Measurements from ENCODE around the gene CALM3. TPM values are rescaled to one million over a fixed set of nuclear protein-coding genes. Genes with fewer than 3 reads are reported as not detected.

Gene CALM3
- polyA plus RNA-seq, 1 of the 3 experiments (the other 2 are of a cell fraction): 495 TPM

- peaks cover 2% of the 10 kb centered on the region; the same call in 1 of the 2 replicates for H4K20me1 ChIP-seq (ENCODE audit: insufficient read depth)
- peak; percentile 10 for DNase-seq
- POLR2A ChIA-PET: interaction anchor here (1.0 to 2.0 kb wide), 5 partner anchors 9 to 105 kb away, joined by 3 to 7 read pairs (median 5); partner anchors contain the start of gene CALM3
- H2AFZ ChIP-seq (ENCODE audit: low read depth): no peak overlapping the region
- TF ChIP-seq USF2 (IDR thresholded peaks at IDR 0.05; ENCODE audit: borderline replicate concordance, low read depth, low read length): no peak
- TF ChIP-seq USF1 (IDR thresholded peaks at IDR 0.05; ENCODE audit: borderline replicate concordance, low read depth): no peak
- 0 out of 2 replicates have a peak, but pooled peaks have one; percentile 26 for TF ChIP-seq SIN3A (IDR thresholded peaks at IDR 0.05; ENCODE audit: borderline replicate concordance, low read depth, low read length)
- TF ChIP-seq JUND (IDR thresholded peaks at IDR 0.05): no peak
- no peak for TF ChIP-seq SMC3 (IDR thresholded peaks at IDR 0.05; ENCODE audit: low read depth, low read length)
- TF ChIP-seq POLR2AphosphoS5 (IDR thresholded peaks at IDR 0.05; ENCODE audit: low read depth, low read length): 0 out of 2 replicates have a peak, but pooled peaks have one; percentile 5
- no peak for TF ChIP-seq PBX3 (IDR thresholded peaks at IDR 0.05)
- no peak for TF ChIP-seq FOSL2 (IDR thresholded peaks at IDR 0.05; ENCODE audit: borderline replicate concordance, low read depth)
- no peak for TF ChIP-seq TCF12 (IDR thresholded peaks at IDR 0.05)
- TF ChIP-seq RXRA (IDR thresholded peaks at IDR 0.05; ENCODE audit: borderline replicate concordance, low read depth): no peak
- no peak for TF ChIP-seq CTCF (IDR thresholded peaks at IDR 0.05)
- H3K9ac ChIP-seq: no peak overlapping the region
- CTCF ChIA-PET: interaction anchor here (0.7 to 23.7 kb wide), 10 partner anchors 9 to 137 kb away, joined by 3 to 471 read pairs (median 4); partner anchors contain the start of genes CALM3 and DACT3
- peaks cover 0 to 14% of the 10 kb centered on the region in 2 experiments; a peak in 1 of 4 replicates for H3K4me1 ChIP-seq (ENCODE audit: control insufficient read depth in 1 of 2, insufficient read depth in 2 of 2, low read depth in 1 of 2, low read length in 1 of 2)
- no peak overlapping the region for H3K4me2 ChIP-seq
- no peaks in the 10 kb centered on the region for H3K9me2 ChIP-seq
- H3K79me2 ChIP-seq (ENCODE audit: insufficient read depth): peaks cover 8% of the 10 kb centered on the region; the same call in 1 of the 2 replicates
- H3K9me3 ChIP-seq: no peaks in the 10 kb centered on the region
- peaks cover 19 to 45% of the 10 kb centered on the region in 2 experiments for H3K36me3 ChIP-seq (replicated peaks in 1 of 2; ENCODE audit: control insufficient read depth in 1 of 2, insufficient read depth in 2 of 2, low read length in 1 of 2)
- H3K27ac ChIP-seq (ENCODE audit: low read depth in 2 of 2, low read length in 1 of 2): peak overlapping the region in 1 of 2 experiments; percentile 18; a peak in 1 of 4 replicates
- H3K4me3 ChIP-seq (ENCODE audit: low read depth in 2 of 2, low read length in 1 of 2): no peak overlapping the region
- peaks cover 4% of the 10 kb centered on the region for H3F3A ChIP-seq (replicated peaks; ENCODE audit: insufficient read depth)
- H3K27me3 ChIP-seq (ENCODE audit: insufficient read depth): no peaks in the 10 kb centered on the region
- WGBS (ENCODE audit: low lambda C conversion rate): 87% methylated on average over 14 of the region's 17 CpGs
Observed at GRCh38 chr19:46610851-46611770, 10.0 kb downstream of the CALM3 start.
